Skeletal muscle tissue (tissue), 4 donors: ENCODE data around the gene MITF. TPM values are rescaled to one million over a fixed set of nuclear protein-coding genes. Genes with fewer than 3 reads are reported as not detected.

Experiments used
- H3K27ac ChIP-seq: one replicate; pipeline ENCODE4 v1.7.0; 2013; ENCODE audit warnings: mild to moderate bottlenecking, low read depth, low read length, inconsistent platforms
- H3K27me3 ChIP-seq, 3 donors: one replicate each; pipeline ENCODE4 v1.7.0; 2013; ENCODE audit warnings: low read length in 3 of 3; ENCODE audit not compliant: control insufficient read depth in 3 of 3, insufficient read depth in 3 of 3
- H3K36me3 ChIP-seq, 3 donors: one replicate each; pipeline ENCODE4 v1.7.0; 2013; ENCODE audit warnings: low read length in 3 of 3; ENCODE audit not compliant: control insufficient read depth in 3 of 3, insufficient read depth in 3 of 3
- H3K4me1 ChIP-seq, 3 donors: one replicate each; pipeline ENCODE4 v1.7.0; 2013; ENCODE audit warnings: low read length in 3 of 3, mild to moderate bottlenecking in 3 of 3; ENCODE audit not compliant: control insufficient read depth in 3 of 3, insufficient read depth in 3 of 3
- H3K4me3 ChIP-seq, 3 donors: one replicate each; pipeline ENCODE4 v1.7.0; 2013; ENCODE audit warnings: low read length in 3 of 3
- H3K9ac ChIP-seq, 3 donors: one replicate each; pipeline ENCODE4 v1.7.0; 2013; ENCODE audit warnings: low read length in 3 of 3, mild to moderate bottlenecking in 3 of 3, moderate library complexity in 2 of 3, low read depth in 1 of 3
- H3K9me3 ChIP-seq, 3 donors: one replicate each; pipeline ENCODE4 v1.7.0; 2013; ENCODE audit warnings: low read length in 3 of 3; ENCODE audit not compliant: control insufficient read depth in 3 of 3
- total RNA-seq: library from RNA; depleted of rRNA; stranded (reverse); fragments of >200 nt; gene quantifications from one replicate; pipeline ENCODE4 v1.2.3, GENCODE V29; 2014
- donor health status: Osteomylitis.

Gene MITF
- total RNA-seq, 1 donor from 2014 or later = 11.0 TPM

DNA sequence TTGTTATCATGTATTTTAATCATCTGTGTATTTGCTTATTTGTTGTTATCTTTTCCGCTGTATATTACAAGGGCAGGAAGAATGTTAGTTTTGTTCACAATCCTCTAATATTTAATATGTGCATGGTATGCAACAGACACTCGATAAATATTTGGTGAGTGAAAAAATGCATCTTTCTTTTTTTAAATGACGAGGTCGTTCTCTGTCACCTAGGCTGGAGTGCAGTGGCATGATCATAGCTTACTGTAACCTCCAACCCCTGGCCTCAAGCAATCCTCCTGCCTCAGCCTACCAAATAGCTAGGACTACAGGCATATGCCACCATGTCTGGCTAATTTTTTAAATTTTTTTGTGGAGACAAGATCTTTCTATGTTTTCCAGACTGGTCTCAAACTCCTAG is 66.2 kb downstream of the MITF start:
- no peak overlapping the region for H3K4me3 ChIP-seq

DNA sequence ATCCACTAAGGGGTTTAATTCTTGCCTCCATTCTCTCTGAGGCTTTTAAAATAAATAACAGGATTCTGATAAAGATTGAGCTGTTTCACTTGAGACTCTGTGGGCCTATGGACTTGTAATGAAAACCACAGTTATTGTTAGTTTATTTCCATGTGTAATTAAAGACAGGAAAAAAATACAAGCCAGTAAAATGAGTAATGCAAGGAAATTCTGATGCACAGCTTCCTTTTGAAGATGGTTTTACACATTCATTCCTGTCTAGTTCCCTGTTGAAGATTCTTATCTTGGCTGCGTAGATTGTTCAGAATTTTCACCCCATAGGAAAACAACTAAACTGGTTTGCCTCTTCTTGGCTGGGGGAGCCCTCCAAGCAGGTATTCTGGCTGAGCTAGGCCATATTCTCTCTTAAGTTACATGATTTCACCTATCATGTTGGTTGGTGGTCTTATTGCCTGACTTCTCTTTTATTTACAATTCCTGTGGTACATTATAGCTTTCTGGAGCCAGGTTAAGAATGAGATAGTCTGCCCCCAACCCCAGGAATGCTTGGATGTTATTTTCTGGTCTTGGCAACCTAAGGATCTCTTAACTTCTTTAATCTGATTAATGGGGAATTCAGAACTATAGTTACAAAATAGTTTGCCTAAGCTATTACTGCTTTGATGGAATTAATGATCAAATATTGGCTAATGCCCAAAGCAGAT is 67.6 kb downstream of the MITF start:
- H3K27me3 ChIP-seq = no peaks in the 10 kb centered on the region
- H3K36me3 ChIP-seq = no peaks in the 10 kb centered on the region
- no peak overlapping the region for H3K27ac ChIP-seq
- peaks cover 9 to 14% (median 13%) of the 10 kb centered on the region in 3 donors for H3K4me1 ChIP-seq
- no peak overlapping the region for H3K4me3 ChIP-seq
- no peaks in the 10 kb centered on the region for H3K9me3 ChIP-seq
- no peak overlapping the region for H3K9ac ChIP-seq

More for the DNA sequence above, 66.2 kb downstream of the MITF start:
- no peak overlapping the region for H3K9ac ChIP-seq
- no peaks in the 10 kb centered on the region for H3K36me3 ChIP-seq
- H3K27ac ChIP-seq = no peak overlapping the region
- no peaks in the 10 kb centered on the region for H3K9me3 ChIP-seq
- peaks cover 0 to 4% (median 3%) of the 10 kb centered on the region in 3 donors for H3K4me1 ChIP-seq
- H3K27me3 ChIP-seq = no peaks in the 10 kb centered on the region

DNA sequence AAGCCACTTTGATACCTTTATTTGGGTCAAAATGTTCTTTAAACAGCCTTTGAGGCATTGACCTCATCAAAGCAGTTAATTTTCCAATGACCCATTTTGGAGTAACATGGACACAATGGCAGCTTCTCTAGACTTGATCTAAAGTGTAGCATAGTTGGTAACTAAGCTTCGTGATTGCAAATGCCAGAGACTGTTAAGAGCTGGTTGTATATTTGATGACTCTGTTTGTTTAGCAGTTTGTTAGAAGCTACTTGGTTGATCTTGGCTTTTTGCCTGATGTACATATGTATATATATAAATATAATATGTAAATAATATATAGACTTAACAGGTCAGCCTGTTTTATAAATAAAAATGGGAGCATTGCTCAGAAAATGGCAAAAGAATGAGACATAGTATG is 68.4 kb downstream of the MITF start:
- no peak overlapping the region for H3K9ac ChIP-seq
- no peak overlapping the region for H3K27ac ChIP-seq
- H3K27me3 ChIP-seq = no peaks in the 10 kb centered on the region
- no peaks in the 10 kb centered on the region for H3K36me3 ChIP-seq
- no peak overlapping the region for H3K4me3 ChIP-seq
- no peaks in the 10 kb centered on the region for H3K9me3 ChIP-seq
- H3K4me1 ChIP-seq = peaks cover 12 to 19% (median 19%) of the 10 kb centered on the region in 3 donors

DNA sequence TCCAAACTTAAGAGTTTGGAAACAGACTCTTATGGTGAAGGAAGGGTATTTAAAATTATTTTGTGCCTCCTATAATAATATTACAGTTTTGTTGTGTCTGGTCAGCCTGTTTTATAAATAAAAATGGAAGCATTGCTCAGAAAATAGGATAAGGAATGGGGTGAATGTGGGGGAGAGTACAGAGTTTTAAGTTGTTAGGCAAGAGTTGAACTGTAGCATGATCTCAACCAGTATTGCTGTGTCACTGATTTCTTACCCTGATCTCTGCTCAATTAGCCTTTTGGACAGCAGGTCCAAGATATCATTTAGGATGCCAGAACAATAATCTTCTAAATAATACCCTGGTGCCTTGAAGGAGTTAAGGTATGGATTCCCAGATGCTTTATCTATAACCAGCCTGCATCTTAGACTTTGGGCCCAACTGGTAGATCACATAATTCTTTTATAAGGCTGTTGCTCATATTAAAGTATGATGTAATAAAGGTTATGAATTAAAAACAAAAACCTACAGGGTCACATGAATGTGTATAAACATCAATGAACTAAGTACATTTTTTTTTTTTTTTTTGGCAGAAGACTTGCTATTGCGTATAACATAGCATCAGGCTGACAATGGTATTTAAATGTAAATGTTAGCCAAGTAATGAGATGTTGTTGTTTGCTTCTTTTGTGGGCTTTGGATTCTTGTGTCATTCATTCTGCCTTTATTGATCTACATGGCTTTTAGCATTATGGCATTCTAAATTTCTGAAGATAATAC is 70.0 kb downstream of the MITF start:
- H3K9ac ChIP-seq = no peak overlapping the region
- no peak overlapping the region for H3K4me3 ChIP-seq
- H3K4me1 ChIP-seq = peaks cover 12 to 27% (median 16%) of the 10 kb centered on the region in 3 donors
- H3K36me3 ChIP-seq = no peaks in the 10 kb centered on the region
- H3K27ac ChIP-seq = no peak overlapping the region
- no peaks in the 10 kb centered on the region for H3K27me3 ChIP-seq
- H3K9me3 ChIP-seq = no peaks in the 10 kb centered on the region

GRCh38 chr3:69811452-69812401 is 72.5 kb downstream of the MITF start:
- no peak overlapping the region for H3K4me3 ChIP-seq
- H3K4me1 ChIP-seq = peaks cover 19 to 49% (median 23%) of the 10 kb centered on the region in 3 donors
- no peaks in the 10 kb centered on the region for H3K9me3 ChIP-seq
- H3K36me3 ChIP-seq = no peaks in the 10 kb centered on the region
- peak overlapping the region; percentile 5 for H3K27ac ChIP-seq
- H3K27me3 ChIP-seq = no peaks in the 10 kb centered on the region
- H3K9ac ChIP-seq = no peak overlapping the region

GRCh38 chr3:69815970-69816369 is 76.7 kb downstream of the MITF start:
- no peaks in the 10 kb centered on the region for H3K36me3 ChIP-seq
- H3K9me3 ChIP-seq = no peaks in the 10 kb centered on the region
- H3K4me1 ChIP-seq = peaks cover 43 to 71% (median 46%) of the 10 kb centered on the region in 3 donors
- no peak overlapping the region for H3K4me3 ChIP-seq
- H3K27ac ChIP-seq = no peak overlapping the region
- no peaks in the 10 kb centered on the region for H3K27me3 ChIP-seq
- no peak overlapping the region for H3K9ac ChIP-seq

- no peak overlapping the region for H3K9ac ChIP-seq
- no peaks in the 10 kb centered on the region for H3K9me3 ChIP-seq
- no peak overlapping the region for H3K27ac ChIP-seq
- H3K27me3 ChIP-seq = no peaks in the 10 kb centered on the region
- peaks cover 32 to 57% (median 39%) of the 10 kb centered on the region in 3 donors for H3K4me1 ChIP-seq
- H3K36me3 ChIP-seq = no peaks in the 10 kb centered on the region
- H3K4me3 ChIP-seq = no peak overlapping the region
Measured at GRCh38 chr3:69817988-69818387, 78.7 kb downstream of the MITF start.

- H3K4me1 ChIP-seq = peaks cover 32 to 52% (median 39%) of the 10 kb centered on the region in 3 donors
- H3K36me3 ChIP-seq = no peaks in the 10 kb centered on the region
- H3K9me3 ChIP-seq = no peaks in the 10 kb centered on the region
- H3K9ac ChIP-seq = no peak overlapping the region
- peak overlapping the region; percentile 9 for H3K27ac ChIP-seq
- H3K27me3 ChIP-seq = no peaks in the 10 kb centered on the region
- no peak overlapping the region for H3K4me3 ChIP-seq
Measured at GRCh38 chr3:69819282-69819681, 80.0 kb downstream of the MITF start.

DNA sequence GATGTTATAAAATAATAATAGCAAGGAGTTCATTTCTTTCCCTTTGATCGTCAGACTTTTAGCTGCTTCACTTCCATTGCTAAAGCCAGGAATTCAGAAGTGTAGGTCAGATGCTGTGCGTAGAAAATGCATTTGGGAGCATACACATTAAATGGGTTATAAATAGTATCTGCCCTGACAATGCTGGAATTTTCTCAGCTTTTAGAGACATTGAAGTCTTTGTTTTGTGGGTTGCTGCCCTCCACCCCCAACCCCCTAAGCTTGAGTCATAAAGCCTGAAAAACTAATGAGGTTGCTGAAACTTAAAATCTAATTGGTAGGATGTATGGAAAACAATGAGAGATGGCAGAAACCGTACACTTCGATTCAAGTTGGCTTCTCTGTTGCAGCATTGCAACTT is 81.9 kb downstream of the MITF start:
- Histone ChIP-seq H3K36me3 (no peaks in the 10 kb centered on the region), H3K27ac (no peak overlapping the region), H3K9ac (no peak overlapping the region), H3K9me3 (no peaks in the 10 kb centered on the region), H3K4me3 (no peak overlapping the region), H3K4me1 (peaks cover 26 to 44% (median 36%) of the 10 kb centered on the region in 3 donors), H3K27me3 (no peaks in the 10 kb centered on the region)
